Esophagus (tissue), 2 donors: ENCODE results near the gene C2orf74. TPM values are rescaled to one million over a fixed set of nuclear protein-coding genes. Genes with fewer than 3 reads are reported as not detected.

ENCODE experiments used
- H3K27ac ChIP-seq, 2 donors: one replicate each; pipeline ENCODE4 v1.5.1; 2013; ENCODE audit warnings: low read depth in 2 of 2, mild to moderate bottlenecking in 2 of 2, inconsistent platforms in 1 of 2, low read length in 1 of 2, moderate library complexity in 1 of 2
- H3K27me3 ChIP-seq, 2 donors: one replicate each; pipeline ENCODE4 v1.6.1; 2013; ENCODE audit warnings: low read length in 2 of 2, control low read depth in 1 of 2, mild to moderate bottlenecking in 1 of 2; ENCODE audit not compliant: insufficient read depth in 2 of 2, control insufficient read depth in 1 of 2
- H3K36me3 ChIP-seq, 2 donors: one replicate each; pipeline ENCODE4 v1.6.1; 2013; ENCODE audit warnings: low read length in 1 of 2; ENCODE audit not compliant: control insufficient read depth in 2 of 2, insufficient read depth in 2 of 2
- H3K4me1 ChIP-seq, 2 donors: one replicate each; pipeline ENCODE4 v1.6.1; 2013; ENCODE audit warnings: low read length in 1 of 2; ENCODE audit not compliant: control insufficient read depth in 2 of 2, insufficient read depth in 2 of 2
- H3K4me3 ChIP-seq, 2 donors: one replicate each; pipeline ENCODE4 v1.5.1; 2013; ENCODE audit warnings: low read length in 2 of 2, mild to moderate bottlenecking in 2 of 2, low read depth in 1 of 2, moderate library complexity in 1 of 2
- H3K9me3 ChIP-seq, 2 donors: one replicate each; pipeline ENCODE4 v1.6.1; 2013; ENCODE audit warnings: mild to moderate bottlenecking in 2 of 2, low read depth in 1 of 2, low read length in 1 of 2, moderate library complexity in 1 of 2; ENCODE audit not compliant: control insufficient read depth in 2 of 2, insufficient read depth in 1 of 2
- WGBS, 2 donors: extraction: QIAGEN DNeasy Blood & Tissue Kit; methylation state at CpG; one replicate each; pipeline ENCODE4 v1.1.7; 2013; 5-methylcytosine and 5-hydroxymethylcytosine counted together
- polyA plus RNA-seq, 2 donors: library from polyadenylated mRNA; stranded (reverse); fragments of 200-250 nt; gene quantifications; one replicate each; pipeline ENCODE4 v1.2.3, GENCODE V29; 2013
- donor health status: healthy with polysubstance abuse.
- donor health status: Bipolar disorder and iron deficiency.

Gene C2orf74
- polyA plus RNA-seq, 2 donors = 5.3 to 7.2 TPM

DNA sequence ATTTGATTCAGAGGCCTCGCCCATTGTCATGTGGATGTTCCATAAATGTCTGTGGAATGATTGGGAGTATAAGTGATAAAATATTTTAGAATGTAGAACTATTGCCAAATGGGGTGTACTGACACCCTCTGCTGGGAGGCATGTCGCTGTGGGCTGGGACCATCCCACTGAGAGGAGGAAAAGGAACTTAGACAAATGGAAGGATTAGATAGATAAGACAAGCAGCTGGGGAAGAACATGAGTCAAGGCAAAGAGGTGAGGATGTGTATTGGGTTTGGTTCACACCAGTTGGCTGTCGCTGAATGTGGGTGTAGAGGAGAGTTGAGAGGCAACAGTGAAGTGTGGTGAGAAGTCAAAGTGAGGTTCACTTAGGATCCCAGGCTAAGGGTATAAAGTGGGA is 4.0 kb downstream of the C2orf74 start:
- H3K27ac ChIP-seq = no peak overlapping the region
- WGBS, 2 donors = 84 to 85% methylated on average over 3 of the region's 3 CpGs
- no peaks in the 10 kb centered on the region for H3K4me1 ChIP-seq
- peaks cover 2 to 3% of the 10 kb centered on the region in 2 donors for H3K36me3 ChIP-seq
- no peaks in the 10 kb centered on the region for H3K27me3 ChIP-seq
- no peak overlapping the region for H3K4me3 ChIP-seq
- no peaks in the 10 kb centered on the region for H3K9me3 ChIP-seq

DNA sequence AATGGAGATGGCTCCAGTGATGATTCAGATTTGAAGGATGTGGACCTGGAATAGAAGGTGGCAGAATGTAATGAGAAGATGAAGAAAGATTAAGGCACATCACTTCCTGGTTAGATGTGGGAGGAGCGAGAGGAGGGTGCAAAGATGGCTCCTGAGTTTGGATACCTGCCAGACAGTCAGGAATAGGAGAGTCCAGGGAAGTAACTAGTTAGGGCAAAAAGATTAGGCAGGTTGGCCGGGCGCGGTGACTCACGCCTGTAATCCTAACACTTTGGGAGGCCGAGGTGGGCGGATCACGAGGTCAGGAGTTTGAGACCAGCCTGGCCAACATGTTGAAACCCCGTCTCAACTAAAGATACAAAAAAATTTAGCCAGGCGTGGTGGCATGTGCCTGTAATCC is 5.6 kb downstream of the C2orf74 start:
- WGBS, 2 donors = 92 to 95% methylated on average over 10 of the region's 10 CpGs
- Histone ChIP-seq H3K4me3 (no peak overlapping the region), H3K27me3 (no peaks in the 10 kb centered on the region)

DNA sequence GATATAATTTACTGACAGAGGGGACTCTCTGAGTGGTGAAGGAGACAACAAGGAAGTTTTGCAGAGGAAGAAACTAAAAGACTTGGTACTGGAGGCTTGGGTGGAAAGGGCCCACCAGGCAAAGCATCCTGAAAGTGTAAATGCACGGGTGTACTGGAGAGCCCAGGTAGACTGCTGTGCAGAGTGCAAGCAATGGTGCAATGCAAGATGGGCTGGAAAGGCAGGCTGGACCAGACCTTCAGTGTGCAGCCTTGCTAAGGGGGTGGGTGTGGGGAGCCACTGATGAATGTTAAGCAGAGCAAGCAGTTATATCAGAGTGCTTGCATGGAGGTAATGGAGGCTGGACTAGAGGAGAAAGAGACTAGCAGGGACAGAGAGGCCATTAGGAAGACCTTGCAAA is 10.7 kb downstream of the C2orf74 start:
- H3K9me3 ChIP-seq = no peaks in the 10 kb centered on the region
- H3K27ac ChIP-seq = no peak overlapping the region
- H3K36me3 ChIP-seq = no peaks in the 10 kb centered on the region
- H3K4me3 ChIP-seq = no peak overlapping the region
- 73 to 87% methylated on average over 1 of the region's 1 CpG for whole genome bisulfite sequencing, 2 donors
- H3K27me3 ChIP-seq = no peaks in the 10 kb centered on the region
- H3K4me1 ChIP-seq = peaks cover 3 to 6% of the 10 kb centered on the region in 2 donors

More for the DNA sequence above, 5.6 kb downstream of the C2orf74 start:
- Histone ChIP-seq H3K4me1 (peaks cover under 1 to 1% of the 10 kb centered on the region in 2 donors), H3K27ac (no peak overlapping the region), H3K36me3 (peaks cover 2 to 3% of the 10 kb centered on the region in 2 donors), H3K9me3 (no peaks in the 10 kb centered on the region)

DNA sequence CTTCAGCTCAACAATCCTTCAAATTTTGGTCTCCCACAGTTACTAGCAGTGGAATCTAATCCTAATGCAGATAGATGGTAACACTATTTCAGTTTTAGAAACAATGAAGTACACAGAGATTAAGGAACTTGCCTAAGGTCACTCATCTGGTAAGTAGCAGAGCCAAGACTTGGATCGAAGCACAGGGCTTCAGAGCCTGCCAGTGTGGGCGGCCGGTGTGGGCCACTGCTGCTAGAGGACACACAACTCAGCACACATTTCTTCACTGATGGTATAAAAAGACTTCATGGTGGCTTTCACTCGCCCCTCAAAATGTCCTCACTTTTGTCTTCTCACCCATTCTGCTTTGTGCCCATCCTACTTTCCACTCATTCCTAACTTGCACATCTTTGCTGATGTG is 11.1 kb downstream of the C2orf74 start:
- H3K4me3 ChIP-seq = no peak overlapping the region
- H3K36me3 ChIP-seq = no peaks in the 10 kb centered on the region
- no peaks in the 10 kb centered on the region for H3K9me3 ChIP-seq
- 44 to 63% methylated on average over 4 of the region's 4 CpGs for WGBS, 2 donors
- H3K4me1 ChIP-seq = peaks cover 3 to 8% of the 10 kb centered on the region in 2 donors
- H3K27ac ChIP-seq = peak overlapping the region in 1 of 2 donors; percentile 26
- H3K27me3 ChIP-seq = no peaks in the 10 kb centered on the region

DNA sequence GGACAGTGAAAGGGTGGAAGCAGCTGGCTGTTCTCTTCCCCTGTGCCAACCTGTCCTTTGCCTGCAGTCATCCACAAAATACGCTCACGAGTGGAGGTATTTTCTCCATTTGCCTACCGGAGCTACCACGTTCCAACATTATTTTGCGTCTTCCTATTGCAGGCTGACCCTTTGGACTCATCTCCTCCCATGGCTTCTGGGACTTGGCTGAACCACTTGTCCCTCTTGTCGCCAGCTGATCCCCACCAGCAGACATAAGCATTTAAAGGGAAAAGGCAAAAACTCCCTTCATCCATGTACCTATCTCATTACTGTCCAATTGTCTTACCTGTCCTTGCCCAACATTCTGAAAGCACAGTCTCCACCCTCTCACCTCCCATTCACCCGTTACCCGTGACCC is 13.0 kb downstream of the C2orf74 start:
- H3K27ac ChIP-seq = no peak overlapping the region
- 91 to 92% methylated on average over 8 of the region's 8 CpGs for WGBS, 2 donors
- no peaks in the 10 kb centered on the region for H3K27me3 ChIP-seq
- peaks cover 4 to 20% of the 10 kb centered on the region in 2 donors for H3K4me1 ChIP-seq
- H3K9me3 ChIP-seq = no peaks in the 10 kb centered on the region
- no peak overlapping the region for H3K4me3 ChIP-seq
- H3K36me3 ChIP-seq = no peaks in the 10 kb centered on the region

DNA sequence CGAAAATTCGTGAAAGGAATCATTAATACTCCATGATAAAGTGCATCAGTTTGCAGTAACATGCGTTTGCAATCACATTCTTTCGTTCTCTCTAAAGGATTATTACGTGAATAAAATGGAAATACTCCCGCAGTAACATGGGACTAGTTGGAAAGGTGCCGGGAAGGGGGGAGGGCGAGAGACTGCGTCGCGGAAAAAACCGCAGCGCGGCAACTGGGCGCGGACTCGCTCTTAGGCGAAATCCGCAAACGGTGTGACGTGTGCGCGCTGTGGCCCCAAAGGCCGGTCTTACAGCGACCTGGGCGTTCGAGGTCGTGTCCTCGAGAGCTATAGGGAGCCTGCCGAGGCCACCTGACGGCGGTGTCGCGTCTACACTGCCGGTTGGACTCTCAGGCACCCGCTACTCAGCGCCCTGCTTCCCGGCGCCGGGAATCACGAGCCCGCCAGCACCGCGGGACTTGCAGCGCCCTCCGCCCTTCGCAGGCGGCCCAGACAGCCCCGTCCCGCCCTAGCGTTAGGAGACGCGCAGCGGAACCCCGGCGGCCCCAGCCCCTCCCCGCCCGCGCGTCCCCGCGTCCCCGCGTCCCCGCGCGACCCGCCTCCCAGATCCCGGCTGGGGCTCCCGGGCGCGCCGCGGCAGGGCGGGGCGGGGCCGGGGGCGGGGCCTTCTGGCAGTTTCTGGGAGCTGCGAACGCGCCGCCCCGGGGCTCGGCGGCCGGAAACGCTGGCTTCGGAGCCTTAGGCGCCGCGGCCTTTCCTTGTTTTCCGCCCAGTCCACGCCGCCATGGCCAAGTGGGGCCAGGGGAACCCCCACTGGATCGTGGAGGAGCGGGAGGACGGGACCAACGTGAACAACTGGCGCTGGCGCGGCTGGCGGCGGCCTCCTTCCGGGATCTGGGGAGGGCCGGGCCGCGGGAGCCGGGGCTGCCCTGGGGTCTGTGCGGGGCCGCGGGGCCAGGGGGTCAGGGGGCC is 15.1 kb downstream of the C2orf74 start:
- peaks cover 6 to 27% of the 10 kb centered on the region in 2 donors for H3K4me1 ChIP-seq
- peak overlapping the region; percentile 99 for H3K27ac ChIP-seq
- H3K9me3 ChIP-seq = no peaks in the 10 kb centered on the region
- H3K27me3 ChIP-seq = no peaks in the 10 kb centered on the region
- 0% methylated on average over 70 to 111 of the region's 111 CpGs for WGBS, 2 donors
- peak overlapping the region; percentile 70 to 81 for H3K4me3 ChIP-seq
- no peaks in the 10 kb centered on the region for H3K36me3 ChIP-seq

DNA sequence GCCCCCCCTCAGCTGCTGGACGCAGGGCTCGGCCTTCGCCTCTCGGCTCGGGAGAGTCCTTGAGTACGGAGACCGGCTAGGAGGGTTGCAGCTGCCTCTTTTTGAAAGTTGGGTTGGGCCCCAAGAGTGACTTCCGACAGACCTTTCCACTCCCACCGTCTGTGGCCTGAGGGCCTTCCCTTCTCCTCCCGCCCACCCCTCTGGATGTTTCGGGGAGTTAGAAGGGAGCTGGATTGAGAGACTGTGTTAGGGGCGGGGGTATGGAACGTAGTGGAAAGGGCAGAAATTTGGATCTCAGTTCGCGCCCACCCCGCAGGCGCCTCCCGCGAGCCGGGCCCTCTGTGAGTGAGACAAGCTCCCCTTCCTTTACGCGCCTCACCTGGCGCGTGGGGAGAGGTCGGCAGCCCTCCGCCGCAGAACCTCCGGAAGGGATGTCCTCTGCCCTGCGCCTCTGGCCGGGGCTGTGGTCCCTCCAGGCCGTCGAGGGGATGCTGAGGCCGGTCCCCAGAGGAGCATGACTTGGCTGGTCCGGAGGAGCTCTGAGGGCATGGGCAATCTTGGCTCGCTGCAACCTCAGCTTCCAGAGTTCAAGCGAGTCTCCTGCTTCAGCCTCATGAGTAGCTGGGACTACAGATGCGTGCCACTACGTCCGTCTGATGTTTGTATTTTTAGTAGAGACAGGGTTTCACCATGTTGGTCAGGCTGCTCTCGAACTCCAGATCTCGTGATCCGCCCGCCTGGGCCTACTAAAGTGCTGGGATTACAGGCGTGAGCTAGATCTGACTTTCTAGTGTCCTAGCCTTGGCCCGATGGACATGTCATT is 15.9 kb downstream of the C2orf74 start:
- no peaks in the 10 kb centered on the region for H3K9me3 ChIP-seq
- peak overlapping the region; percentile 70 to 80 for H3K4me3 ChIP-seq
- H3K36me3 ChIP-seq = peaks cover 0 to 4% of the 10 kb centered on the region in 2 donors
- peaks cover 3 to 25% of the 10 kb centered on the region in 2 donors for H3K4me1 ChIP-seq
- peak overlapping the region; percentile 97 to 99 for H3K27ac ChIP-seq
- 12 to 16% methylated on average over 39 to 45 of the region's 45 CpGs for WGBS, 2 donors
- no peaks in the 10 kb centered on the region for H3K27me3 ChIP-seq

DNA sequence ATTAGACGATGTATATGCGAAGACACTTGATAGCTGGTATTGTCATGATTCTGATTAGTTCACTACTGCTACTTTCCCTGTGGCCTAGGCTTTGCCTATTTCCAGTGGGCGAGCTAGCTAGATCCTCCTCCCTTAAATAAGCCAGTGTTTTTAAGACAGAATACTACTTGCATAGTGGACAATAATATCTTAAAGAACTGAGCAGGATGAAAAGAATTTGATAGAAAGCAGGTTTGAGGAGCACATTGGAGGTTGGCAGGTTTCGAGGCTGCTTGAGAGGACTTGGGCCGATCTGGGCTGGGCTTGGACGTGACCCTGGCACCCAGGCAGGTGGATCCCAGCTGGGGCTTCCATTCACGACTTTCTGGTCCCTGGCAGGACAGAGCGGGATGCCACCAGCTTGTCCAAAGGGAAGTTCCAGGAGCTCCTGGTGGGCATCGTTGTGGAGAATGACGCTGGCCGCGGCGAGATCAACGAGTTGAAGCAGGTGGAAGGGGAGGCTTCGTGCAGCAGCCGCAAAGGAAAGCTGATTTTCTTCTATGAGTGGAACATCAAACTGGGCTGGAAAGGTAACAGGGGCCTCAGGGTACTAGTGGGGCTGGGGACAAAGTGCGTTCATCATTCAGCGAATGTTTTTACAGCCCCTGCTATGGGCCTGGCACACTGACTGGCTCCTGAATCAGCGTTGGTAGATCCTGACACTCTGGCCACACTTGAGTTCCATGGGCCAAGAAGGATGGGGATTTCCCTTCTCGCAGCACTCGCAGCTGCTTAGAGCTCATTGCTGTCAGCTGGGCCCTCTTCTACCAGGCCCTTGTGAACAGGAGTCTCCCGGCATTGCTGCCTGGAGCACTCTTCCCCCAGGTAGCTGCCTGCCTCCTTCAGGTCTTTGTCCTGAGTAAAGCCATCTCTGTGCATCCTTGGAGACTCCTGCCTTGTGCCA is 16.9 kb downstream of the C2orf74 start:
- Histone ChIP-seq H3K4me1 (peaks cover 3 to 25% of the 10 kb centered on the region in 2 donors), H3K9me3 (no peaks in the 10 kb centered on the region), H3K4me3 (peak overlapping the region in 1 of 2 donors; percentile 70), H3K27ac (peak overlapping the region in 1 of 2 donors; percentile 66), H3K36me3 (peaks cover 0 to 4% of the 10 kb centered on the region in 2 donors), H3K27me3 (no peaks in the 10 kb centered on the region)
- WGBS, 2 donors = 70 to 78% methylated on average over 22 of the region's 22 CpGs
